ENCODE data around the gene CHAT.

The CHAT gene

GRCh38 chr10:49711481-49711880, 97.6 kb downstream of the CHAT start:
- no peak for TF ChIP-seq CTCF (IDR thresholded peaks at IDR 0.05; ENCODE audit: low read depth, low read length)
- no peak overlapping the region for H3K4me3 ChIP-seq (ENCODE audit: low read depth, low read length)
- DNase-seq, result no peak
- no peaks in the 10 kb centered on the region for H3K36me3 ChIP-seq
- no peaks in the 10 kb centered on the region; the same call in 1 of the 2 replicates for H3K4me1 ChIP-seq
- H3K9me3 ChIP-seq, result no peaks in the 10 kb centered on the region
- H3K27me3 ChIP-seq, result no peaks in the 10 kb centered on the region

GRCh38 chr10:49713266-49713665, 99.4 kb downstream of the CHAT start:
- no peaks in the 10 kb centered on the region for H3K9me3 ChIP-seq
- no peaks in the 10 kb centered on the region; the same call in 1 of the 2 replicates for H3K4me1 ChIP-seq
- TF ChIP-seq CTCF (IDR thresholded peaks at IDR 0.05; ENCODE audit: low read depth, low read length), result no peak
- H3K36me3 ChIP-seq, result no peaks in the 10 kb centered on the region
- DNase-seq, result no peak
- H3K4me3 ChIP-seq (ENCODE audit: low read depth, low read length), result no peak overlapping the region
- no peaks in the 10 kb centered on the region for H3K27me3 ChIP-seq
